GM19099 (cell line): ENCODE measurements around the gene LRRC7.

Source experiments
- POLR2A ChIP-seq: IDR thresholded peaks from 3 replicates; pipeline ENCODE4 v1.6.1; 2011; ENCODE audit warnings: low read depth; ENCODE audit not compliant: insufficient read length; ENCODE audit errors: extremely low read depth

The LRRC7 gene

DNA sequence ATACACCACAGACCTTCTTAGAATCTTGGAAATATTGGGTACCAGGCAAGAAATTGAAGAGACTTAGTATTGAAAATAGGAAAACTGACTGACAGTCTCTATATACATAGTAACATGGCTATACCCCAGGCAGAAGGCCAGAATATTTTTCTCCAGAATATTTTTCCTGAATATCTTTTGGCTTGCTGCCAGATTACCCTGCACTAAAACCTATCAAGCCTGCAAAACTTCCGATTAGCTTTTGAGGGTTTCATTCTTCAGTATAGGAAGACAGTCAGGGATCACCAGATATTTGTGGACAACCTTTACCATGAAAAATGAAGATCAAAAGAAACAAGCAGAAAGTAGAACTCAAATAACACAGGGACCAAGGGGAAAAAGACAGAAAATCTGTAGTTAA lies 187.9 kb downstream of the LRRC7 start:
- TF ChIP-seq POLR2A: no peak

- no peak for TF ChIP-seq POLR2A
Observed at GRCh38 chr1:69765951-69766350, 198.2 kb downstream of the LRRC7 start.

GRCh38 chr1:69766431-69767180 lies 198.9 kb downstream of the LRRC7 start:
- no peak for TF ChIP-seq POLR2A

- TF ChIP-seq POLR2A: no peak
Observed at GRCh38 chr1:69776555-69776954, 208.8 kb downstream of the LRRC7 start.

GRCh38 chr1:69777423-69777822 lies 209.7 kb downstream of the LRRC7 start:
- no peak for TF ChIP-seq POLR2A

DNA sequence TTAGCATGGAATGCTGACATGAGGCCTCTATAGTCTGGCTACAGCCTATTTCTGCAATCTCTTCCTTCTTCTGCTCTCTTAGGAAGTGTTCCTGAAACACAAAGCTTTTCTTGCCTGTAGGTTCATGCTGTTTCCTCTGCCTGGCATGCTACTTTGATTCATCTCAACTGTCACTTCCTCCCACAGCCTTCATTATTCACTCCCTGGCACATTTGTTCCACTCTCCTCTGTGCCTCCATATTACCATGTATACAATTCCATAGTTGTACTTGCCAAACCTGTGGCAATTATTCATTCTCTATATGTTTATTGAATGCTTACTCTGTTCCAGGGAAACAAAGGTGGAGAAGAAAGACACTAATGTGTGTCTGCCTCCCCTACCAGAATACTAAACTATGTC lies 210.2 kb downstream of the LRRC7 start:
- TF ChIP-seq POLR2A: no peak

- no peak for TF ChIP-seq POLR2A
Observed at GRCh38 chr1:69787151-69787550, 219.4 kb downstream of the LRRC7 start.

GRCh38 chr1:69791311-69791710 lies 223.6 kb downstream of the LRRC7 start:
- no peak for TF ChIP-seq POLR2A

- no peak for TF ChIP-seq POLR2A
Observed at GRCh38 chr1:69794831-69795230, 227.1 kb downstream of the LRRC7 start.

DNA sequence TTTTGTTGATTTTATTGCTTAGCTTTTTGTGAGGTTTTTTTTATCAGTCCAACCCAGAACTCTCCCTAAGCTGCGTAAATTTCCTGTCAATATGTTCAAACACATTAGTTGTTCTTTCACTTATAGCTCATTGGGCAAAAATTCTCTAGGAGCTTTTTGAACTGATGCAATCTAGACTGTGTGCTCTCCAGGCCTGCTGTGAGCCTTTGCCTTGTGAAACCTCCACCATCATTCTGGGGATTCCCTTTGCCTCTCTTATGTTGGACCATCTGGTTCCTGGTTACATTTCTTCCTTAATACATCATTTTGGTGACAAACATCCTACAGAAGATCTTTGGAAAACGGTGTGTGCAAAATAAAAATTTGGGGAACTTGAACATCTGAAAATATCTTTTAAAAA lies 247.2 kb downstream of the LRRC7 start:
- TF ChIP-seq POLR2A: no peak

- no peak for TF ChIP-seq POLR2A
Observed at GRCh38 chr1:69824932-69825331, 257.2 kb downstream of the LRRC7 start.

DNA sequence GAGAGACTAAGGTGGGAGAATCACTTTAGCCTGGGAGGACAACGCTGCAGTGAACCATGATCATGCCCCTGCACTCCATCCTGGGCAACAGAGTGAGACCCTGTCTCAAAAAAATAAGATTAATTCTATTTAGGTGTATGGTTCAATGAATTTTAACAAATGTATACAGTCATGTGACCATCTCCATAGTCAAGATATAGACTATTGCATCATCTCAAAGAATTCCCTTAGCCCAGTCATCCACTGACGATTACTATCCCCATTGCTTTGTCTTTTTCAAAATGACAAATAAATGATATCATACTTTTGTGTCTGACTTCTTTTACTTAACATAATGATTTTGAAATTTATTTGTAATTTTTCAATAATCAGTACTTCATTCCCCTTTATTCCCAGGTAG lies 260.0 kb downstream of the LRRC7 start:
- TF ChIP-seq POLR2A: no peak

- no peak for TF ChIP-seq POLR2A
Observed at GRCh38 chr1:69833536-69833935, 265.8 kb downstream of the LRRC7 start.

DNA sequence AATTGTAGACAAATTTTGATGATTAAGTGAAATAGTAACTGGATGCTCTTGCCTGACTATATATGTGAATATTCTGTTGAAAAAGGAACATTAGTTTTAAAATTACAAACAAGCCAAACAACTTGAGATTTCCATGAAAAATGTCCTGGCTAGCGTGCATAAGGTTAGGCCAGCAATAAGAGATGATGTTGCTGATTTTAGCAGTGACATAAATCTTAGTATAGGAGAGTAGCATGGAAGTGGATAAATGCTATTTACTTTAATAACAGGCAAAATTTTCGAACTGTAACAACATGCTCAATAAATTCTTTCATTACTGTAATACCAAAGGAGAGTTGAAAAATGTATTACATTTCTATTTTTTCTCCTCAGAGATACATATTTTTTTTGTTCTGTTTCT lies 266.6 kb downstream of the LRRC7 start:
- no peak for TF ChIP-seq POLR2A

- TF ChIP-seq POLR2A: no peak
Observed at GRCh38 chr1:69835955-69836354, 268.2 kb downstream of the LRRC7 start.

GRCh38 chr1:69836971-69837636 lies 269.4 kb downstream of the LRRC7 start:
- no peak for TF ChIP-seq POLR2A

DNA sequence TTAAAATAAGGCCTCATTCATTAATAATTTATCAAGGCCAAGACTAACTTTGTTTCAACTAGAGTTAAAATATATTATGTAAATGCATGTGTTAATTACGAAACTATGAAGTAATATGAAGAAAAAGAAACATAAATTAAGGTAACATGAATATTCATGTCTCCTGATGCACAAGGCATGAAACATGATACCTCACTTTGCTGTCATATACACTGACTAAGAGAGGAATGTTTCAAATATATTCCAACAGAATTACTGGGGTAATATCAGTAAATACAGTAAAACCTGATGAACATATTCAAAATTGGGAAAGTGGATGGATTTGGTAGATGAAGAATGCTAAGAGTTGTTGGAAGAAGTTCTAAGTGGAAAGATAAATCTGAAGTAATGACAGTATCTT lies 274.6 kb downstream of the LRRC7 start:
- TF ChIP-seq POLR2A: no peak

- no peak for TF ChIP-seq POLR2A
Observed at GRCh38 chr1:69845655-69846054, 277.9 kb downstream of the LRRC7 start.

- TF ChIP-seq POLR2A: no peak
Observed at GRCh38 chr1:69846267-69846666, 278.5 kb downstream of the LRRC7 start.
